HK-2 (cell line): Measurements from ENCODE around the gene BMF.
"Not testable (repeated sequence)": the region's sequence is repeated elsewhere in the genome, so short reads cannot be mapped to it uniquely, and the experiment has no call there.

Experiments
- DNase-seq: peaks from one replicate; pipeline ENCODE4 v3.0.0-alpha.2; 2018; ENCODE audit not compliant: unreplicated experiment

BMF gene

GRCh38 chr15:40128766-40129660 is 20.3 kb upstream of the BMF start:
- no peak for DNase-seq

- DNase-seq: no peak
Measured at GRCh38 chr15:40125950-40126349, 17.3 kb upstream of the BMF start.

GRCh38 chr15:40124807-40125285 is 16.2 kb upstream of the BMF start:
- not testable (repeated sequence) for DNase-seq

- not testable (repeated sequence) for DNase-seq
Measured at GRCh38 chr15:40124333-40124732, 15.7 kb upstream of the BMF start.

- not testable (repeated sequence) for DNase-seq
Measured at GRCh38 chr15:40123863-40124262, 15.2 kb upstream of the BMF start.

GRCh38 chr15:40122989-40123388 is 14.3 kb upstream of the BMF start:
- not testable (repeated sequence) for DNase-seq

- no peak for DNase-seq
Measured at GRCh38 chr15:40121911-40122638, 13.4 kb upstream of the BMF start.

GRCh38 chr15:40118473-40118872 is 9.8 kb upstream of the BMF start:
- DNase-seq: no peak

GRCh38 chr15:40115670-40116093 is 7.0 kb upstream of the BMF start:
- no peak for DNase-seq

- DNase-seq: not testable (repeated sequence)
Measured at GRCh38 chr15:40115106-40115505, 6.4 kb upstream of the BMF start.

- no peak for DNase-seq
Measured at GRCh38 chr15:40114218-40114617, 5.5 kb upstream of the BMF start.

GRCh38 chr15:40112789-40113188 is 4.1 kb upstream of the BMF start:
- no peak for DNase-seq

GRCh38 chr15:40111888-40112287 is 3.2 kb upstream of the BMF start:
- DNase-seq: no peak

- no peak for DNase-seq
Measured at GRCh38 chr15:40110866-40111550, 2.3 kb upstream of the BMF start.

GRCh38 chr15:40108061-40108854 is 421 bp downstream of the BMF start:
- peak; percentile 61 for DNase-seq

GRCh38 chr15:40106203-40107161 is 2.2 kb downstream of the BMF start:
- DNase-seq: no peak

- DNase-seq: no peak
Measured at GRCh38 chr15:40105517-40106202, 3.0 kb downstream of the BMF start.

- peak; percentile 65 for DNase-seq
Measured at GRCh38 chr15:40104865-40105516, 3.7 kb downstream of the BMF start.

- DNase-seq: no peak
Measured at GRCh38 chr15:40104296-40104864, 4.3 kb downstream of the BMF start.
